Heart left ventricle (tissue), 16 donors: ENCODE data around the gene COA1. TPM values are rescaled to one million over a fixed set of nuclear protein-coding genes. Genes with fewer than 3 reads are reported as not detected.

Experiments
- ATAC-seq, 4 donors: fragments of 200-7000 bp; cut with Tn5 transposase; one replicate each; pipeline ENCODE4 v1.9.1; 2020 to 2022; ENCODE audit warnings: moderate library complexity in 4 of 4, mild to moderate bottlenecking in 3 of 4, moderate number of reproducible peaks in 1 of 4
- DNase-seq, 5 donors: peaks; one replicate each; pipeline ENCODE4 v3.0.0-alpha.2; 2020
- H3K27ac ChIP-seq, 12 donors: fragments of 200-600 bp; sonication (generic) in 4 of 12; one replicate each; pipeline versions ENCODE4 v1.5.0 to v1.8.0; 2016 to 2022; ENCODE audit warnings: mild to moderate bottlenecking in 2 of 12
- H3K27me3 ChIP-seq, 9 donors: fragments of 200-600 bp; sonication (generic) in 2 of 9; one replicate each; pipeline versions ENCODE4 v1.5.1 to v1.8.0; 2016 to 2022; ENCODE audit warnings: mild to moderate bottlenecking in 3 of 9
- H3K36me3 ChIP-seq, 9 donors: fragments of 200-600 bp; sonication (generic) in 2 of 9; one replicate each; pipeline versions ENCODE4 v1.5.0 to v1.8.0; 2018 to 2022; ENCODE audit warnings: mild to moderate bottlenecking in 2 of 9
- H3K4me1 ChIP-seq, 12 donors: fragments of 200-600 bp; sonication (generic) in 4 of 12; one replicate each; pipeline versions ENCODE4 v1.5.0 to v1.8.0; 2016 to 2022; ENCODE audit warnings: mild to moderate bottlenecking in 3 of 12
- H3K4me3 ChIP-seq, 12 donors: fragments of 200-600 bp; sonication (generic) in 4 of 12; one replicate each; pipeline versions ENCODE4 v1.5.0 to v1.8.0; 2017 to 2022; ENCODE audit warnings: mild to moderate bottlenecking in 9 of 12, moderate library complexity in 4 of 12
- H3K9me3 ChIP-seq, 12 donors: fragments of 200-600 bp; sonication (generic) in 4 of 12; one replicate each; pipeline versions ENCODE4 v1.5.0 to v1.8.0; 2016 to 2022; ENCODE audit warnings: mild to moderate bottlenecking in 1 of 12
- POLR2A ChIP-seq, 2 donors: fragments of 450-650 bp; IDR thresholded peaks; one replicate each; pipeline ENCODE4 v1.6.1; 2017; ENCODE audit warnings: antibody characterized with exemption in 2 of 2, mild to moderate bottlenecking in 2 of 2, moderate library complexity in 2 of 2
- WGBS, 4 donors: extraction: QIAGEN DNeasy Blood & Tissue Kit in 2 of 4; methylation state at CpG; one replicate each; pipeline versions ENCODE4 v1.1.5 to v1.1.7; 2013 to 2018; 5-methylcytosine and 5-hydroxymethylcytosine counted together
- intact Hi-C, 10 donors: fragments of 100-400 bp; cut with DNase I; formaldehyde crosslinking; loops; one replicate each; pipeline versions ENCODE4 v1.11.1 to v1.14.2; 2022
- polyA plus RNA-seq, 2 donors: library from polyadenylated mRNA; stranded (reverse); fragments of 200-250 nt; gene quantifications; one replicate each; pipeline ENCODE4 v1.2.3, GENCODE V29; 2013
- total RNA-seq, 9 donors: library from RNA; depleted of rRNA in 2 of 9; stranded (reverse); fragments of >200 nt in 2 of 9; fragmentation: NEBNext Ultra II Directional in 3 of 9; extraction: Animal tissue kit (Norgen Biotek cat#: 25700) in 3 of 9; gene quantifications; one replicate each; pipeline versions ENCODE4 v1.1.0 to v1.2.4, GENCODE V29; 2016 to 2023
- TF ChIP-seq, protein P1 (sequence below), 12 donors: fragments of 200-600 bp; sonication (generic) in 4 of 12; IDR thresholded peaks; one replicate each; pipeline versions ENCODE4 v1.5.0 to v1.8.0; 2018 to 2022; ENCODE audit warnings: antibody characterized with exemption in 12 of 12, mild to moderate bottlenecking in 5 of 12
- donor health status: ischemic (EF 13 %, LVEDD 7.1; RV severe dilation, severe dysfunction).
- donor health status: healthy with polysubstance abuse.
- donor health status: DM: no; HTN: yes; CAD: no.
- donor health status: DM: no; HTN: no; CAD: no.
- donor health status: ischemic (EF 25% LVEDD 6.9; RV normal size, moderate dysfunction).
- donor health status: ischemic (EF 25% LVEDD 5.7; RV mildly dilated, moderate dysfunction).
- donor health status: healthy.
- donor health status: DM: yes; HTN: yes; CAD: no.
- donor health status: ischemic (EF 35%, LVEDD 5.7; RV mildly dilated, moderate dysfunction).
- donor health status: nonischemic (EF 11% LVEDD 7.7; RV severe dilation, severe dysfunction).
- donor health status: DM: yes; HTN: yes; CAD: no.
- donor health status: PGD.
- donor health status: ischemic (EF 29% LVEDD 5.4; RV normal size, mild dysfunction).
- donor health status: nonischemic (EF 23%, LVEDD 6.1; RV moderate dilation, normal function).

COA1 gene
- total and polyA plus RNA-seq, 11 donors: 57.5 to 81.2 (median 68.6) TPM

GRCh38 chr7:43639858-43640491 is 89.3 kb downstream of the COA1 start:
- peak; percentile 61 to 93 (median 87) for ATAC-seq
- H3K27me3 ChIP-seq: no peaks in the 10 kb centered on the region
- H3K9me3 ChIP-seq: no peaks in the 10 kb centered on the region
- peaks cover 0 to 69% (median 44%) of the 10 kb centered on the region in 9 donors for H3K36me3 ChIP-seq
- H3K4me3 ChIP-seq: no peak overlapping the region
- H3K4me1 ChIP-seq: peaks cover 0 to 59% (median 18%) of the 10 kb centered on the region in 12 donors
- peak in 4 of 5 donors; percentile 47 to 73 (median 56) for DNase-seq
- WGBS, 4 donors: 15 to 34% (median 28%) methylated on average over 6 of the region's 6 CpGs
- peak overlapping the region; percentile 30 to 72 (median 57) for H3K27ac ChIP-seq
- TF ChIP-seq, protein P1, sequence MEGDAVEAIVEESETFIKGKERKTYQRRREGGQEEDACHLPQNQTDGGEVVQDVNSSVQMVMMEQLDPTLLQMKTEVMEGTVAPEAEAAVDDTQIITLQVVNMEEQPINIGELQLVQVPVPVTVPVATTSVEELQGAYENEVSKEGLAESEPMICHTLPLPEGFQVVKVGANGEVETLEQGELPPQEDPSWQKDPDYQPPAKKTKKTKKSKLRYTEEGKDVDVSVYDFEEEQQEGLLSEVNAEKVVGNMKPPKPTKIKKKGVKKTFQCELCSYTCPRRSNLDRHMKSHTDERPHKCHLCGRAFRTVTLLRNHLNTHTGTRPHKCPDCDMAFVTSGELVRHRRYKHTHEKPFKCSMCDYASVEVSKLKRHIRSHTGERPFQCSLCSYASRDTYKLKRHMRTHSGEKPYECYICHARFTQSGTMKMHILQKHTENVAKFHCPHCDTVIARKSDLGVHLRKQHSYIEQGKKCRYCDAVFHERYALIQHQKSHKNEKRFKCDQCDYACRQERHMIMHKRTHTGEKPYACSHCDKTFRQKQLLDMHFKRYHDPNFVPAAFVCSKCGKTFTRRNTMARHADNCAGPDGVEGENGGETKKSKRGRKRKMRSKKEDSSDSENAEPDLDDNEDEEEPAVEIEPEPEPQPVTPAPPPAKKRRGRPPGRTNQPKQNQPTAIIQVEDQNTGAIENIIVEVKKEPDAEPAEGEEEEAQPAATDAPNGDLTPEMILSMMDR (IDR thresholded peaks at IDR 0.05): no peak
- no peak for TF ChIP-seq POLR2A (IDR thresholded peaks at IDR 0.05)
- intact Hi-C loops: loop anchor here in 5 of 10 donors (5.0 to 10.0 kb wide), 5 partner anchors 38 to 58 kb away; partner anchors contain the start of gene STK17A (in 3 of the 5)

- H3K4me3 ChIP-seq: no peak overlapping the region
- no peaks in the 10 kb centered on the region for H3K27me3 ChIP-seq
- H3K36me3 ChIP-seq: peaks cover 0 to 80% (median 62%) of the 10 kb centered on the region in 9 donors
- peaks cover 0 to 48% (median 18%) of the 10 kb centered on the region in 12 donors for H3K4me1 ChIP-seq
- no peak for TF ChIP-seq POLR2A (IDR thresholded peaks at IDR 0.05)
- TF ChIP-seq, protein P1 (IDR thresholded peaks at IDR 0.05): no peak
- ATAC-seq: no peak
- intact Hi-C loops: loop anchor here in 2 of 10 donors (5.0 kb wide), 2 partner anchors 50 to 55 kb away; partner anchors contain the start of gene STK17A (in 1 of the 2)
- peak overlapping the region in 1 of 12 donors; percentile 51 for H3K27ac ChIP-seq
- DNase-seq: no peak
- 78 to 82% (median 80%) methylated on average over 4 of the region's 4 CpGs for WGBS, 4 donors
- no peaks in the 10 kb centered on the region for H3K9me3 ChIP-seq
These were observed 92.1 kb downstream of the COA1 start for GRCh38 chr7:43637114-43637806.

DNA sequence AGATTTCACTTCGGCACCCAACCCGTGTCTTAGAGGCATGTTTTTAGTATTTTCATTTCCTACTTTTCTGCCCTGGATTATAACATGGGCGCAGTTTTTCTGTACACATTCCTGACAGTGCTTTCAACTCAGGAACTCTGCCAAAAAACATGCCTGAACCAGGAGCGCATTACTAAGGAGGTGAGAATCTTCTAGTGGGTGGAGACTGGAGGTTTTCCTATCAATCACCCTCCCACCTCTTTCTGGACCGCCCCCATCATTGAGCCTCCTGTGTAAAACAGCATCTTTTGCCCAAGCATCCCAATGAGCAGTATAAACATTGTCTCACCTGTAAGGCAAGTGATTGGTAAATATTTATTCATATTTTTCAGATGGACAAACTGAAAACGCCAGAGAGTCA is 93.2 kb downstream of the COA1 start:
- H3K4me3 ChIP-seq: no peak overlapping the region
- TF ChIP-seq, protein P1 (IDR thresholded peaks at IDR 0.05): no peak
- no peak for TF ChIP-seq POLR2A (IDR thresholded peaks at IDR 0.05)
- H3K36me3 ChIP-seq: peaks cover 0 to 84% (median 70%) of the 10 kb centered on the region in 9 donors
- intact Hi-C loops: loop anchor here in 2 of 10 donors (5.0 kb wide), 2 partner anchors 49 to 54 kb away; partner anchors contain the start of gene STK17A (in 1 of the 2)
- no peaks in the 10 kb centered on the region for H3K9me3 ChIP-seq
- DNase-seq: no peak
- peaks cover 0 to 44% (median 18%) of the 10 kb centered on the region in 12 donors for H3K4me1 ChIP-seq
- no peak for ATAC-seq
- no peak overlapping the region for H3K27ac ChIP-seq
- 65 to 73% (median 70%) methylated on average over 6 of the region's 6 CpGs for WGBS, 4 donors
- no peaks in the 10 kb centered on the region for H3K27me3 ChIP-seq

- H3K27me3 ChIP-seq: no peaks in the 10 kb centered on the region
- TF ChIP-seq, protein P1 (IDR thresholded peaks at IDR 0.05): no peak
- TF ChIP-seq POLR2A (IDR thresholded peaks at IDR 0.05): no peak
- no peak overlapping the region for H3K4me3 ChIP-seq
- no peak overlapping the region for H3K27ac ChIP-seq
- no peaks in the 10 kb centered on the region for H3K9me3 ChIP-seq
- intact Hi-C loops: no loop called here
- H3K4me1 ChIP-seq: peaks cover 0 to 27% (median 4%) of the 10 kb centered on the region in 12 donors
- peaks cover 0 to 97% (median 81%) of the 10 kb centered on the region in 9 donors for H3K36me3 ChIP-seq
- WGBS, 4 donors: 97 to 100% (median 99%) methylated on average over 2 of the region's 2 CpGs
- DNase-seq: no peak
- no peak for ATAC-seq
These were observed 94.9 kb downstream of the COA1 start for GRCh38 chr7:43634384-43634783.
